ENCODE measurements around the gene ADM5.

The ADM5 gene

GRCh38 chr19:49658566-49659442, 30.6 kb upstream of the ADM5 start:
- DNase-seq (ENCODE audit: low spot score): no peak

- no peak for DNase-seq (ENCODE audit: low spot score)
Observed at GRCh38 chr19:49660338-49660961, 28.9 kb upstream of the ADM5 start.

- DNase-seq (ENCODE audit: low spot score): no peak
Observed at GRCh38 chr19:49662011-49662410, 27.4 kb upstream of the ADM5 start.

GRCh38 chr19:49663224-49663623, 26.2 kb upstream of the ADM5 start:
- DNase-seq (ENCODE audit: low spot score): no peak

- DNase-seq (ENCODE audit: low spot score): peak; percentile 86
Observed at GRCh38 chr19:49664171-49665035, 25.0 kb upstream of the ADM5 start.

- DNase-seq (ENCODE audit: low spot score): no peak
Observed at GRCh38 chr19:49665036-49665350, 24.4 kb upstream of the ADM5 start.

- DNase-seq (ENCODE audit: low spot score): peak; percentile 100
Observed at GRCh38 chr19:49665351-49666119, 23.9 kb upstream of the ADM5 start, which contains the start of the genes BCL2L12 and IRF3. BCL2L12 (plus strand) TSS chr19:49665933; CDS start chr19:49666693, 760 bp downstream. IRF3 (minus strand) TSS chr19:49665857; CDS start chr19:49664838, 1,019 bp downstream.

- DNase-seq (ENCODE audit: low spot score): no peak
Observed at GRCh38 chr19:49666120-49666444, 23.3 kb upstream of the ADM5 start.

GRCh38 chr19:49667473-49667872, 21.9 kb upstream of the ADM5 start:
- DNase-seq (ENCODE audit: low spot score): no peak

GRCh38 chr19:49669516-49669915, 19.9 kb upstream of the ADM5 start:
- no peak for DNase-seq (ENCODE audit: low spot score)

GRCh38 chr19:49672131-49672919, 17.1 kb upstream of the ADM5 start:
- peak; percentile 76 for DNase-seq (ENCODE audit: low spot score)

GRCh38 chr19:49676136-49676783, 13.1 kb upstream of the ADM5 start:
- peak; percentile 99 for DNase-seq (ENCODE audit: low spot score)

GRCh38 chr19:49676784-49677230, 12.6 kb upstream of the ADM5 start:
- peak; percentile 99 for DNase-seq (ENCODE audit: low spot score)

- DNase-seq (ENCODE audit: low spot score): no peak
Observed at GRCh38 chr19:49677231-49677900, 12.0 kb upstream of the ADM5 start, which contains the start of gene PRMT1. PRMT1 (plus strand) TSS chr19:49677271; CDS start chr19:49677281, 10 bp downstream.

- DNase-seq (ENCODE audit: low spot score): peak; percentile 57
Observed at GRCh38 chr19:49677901-49678674, 11.3 kb upstream of the ADM5 start.

GRCh38 chr19:49678985-49679770, 10.2 kb upstream of the ADM5 start:
- no peak for DNase-seq (ENCODE audit: low spot score)

- no peak for DNase-seq (ENCODE audit: low spot score)
Observed at GRCh38 chr19:49679771-49680413, 9.5 kb upstream of the ADM5 start.
